Dedifferentiated amniotic fluid mesenchymal stem cell (primary cell): ENCODE results near the gene ABCG1.
"Not testable (repeated sequence)": the region's sequence is repeated elsewhere in the genome, so short reads cannot be mapped to it uniquely, and the experiment has no call there.

ENCODE experiments used
- DNase-seq: peaks from one replicate; pipeline ENCODE4 v3.0.0-alpha.2; 2016; ENCODE audit errors: extremely low spot score

ABCG1 gene

GRCh38 chr21:42291003-42291750 is 72.2 kb downstream of the ABCG1 start:
- no peak for DNase-seq

- no peak for DNase-seq
Measured at GRCh38 chr21:42291751-42292562, 73.0 kb downstream of the ABCG1 start.

DNA sequence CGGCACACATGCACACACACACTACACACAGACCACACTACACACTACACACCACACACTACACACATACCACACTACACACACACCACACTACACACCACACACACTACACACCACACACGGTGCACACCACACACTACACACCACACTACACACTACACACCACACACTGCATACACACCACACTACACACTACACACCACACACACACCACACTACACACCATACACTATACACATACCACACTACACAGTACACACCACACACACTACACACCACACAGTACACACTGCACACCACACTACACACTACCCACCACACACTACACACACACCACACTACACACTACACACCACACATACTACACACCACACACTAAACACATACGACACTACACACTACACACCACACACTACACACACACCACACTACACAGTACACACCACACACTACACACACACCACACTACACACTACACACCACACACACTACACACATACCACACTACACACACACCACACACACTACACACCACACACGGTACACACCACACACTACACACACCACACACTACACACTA is 73.7 kb downstream of the ABCG1 start:
- not testable (repeated sequence) for DNase-seq

GRCh38 chr21:42293649-42294272 is 74.8 kb downstream of the ABCG1 start:
- DNase-seq = no peak

- no peak for DNase-seq
Measured at GRCh38 chr21:42294273-42294880, 75.4 kb downstream of the ABCG1 start.

- DNase-seq = no peak
Measured at GRCh38 chr21:42295845-42296244, 76.9 kb downstream of the ABCG1 start.

DNA sequence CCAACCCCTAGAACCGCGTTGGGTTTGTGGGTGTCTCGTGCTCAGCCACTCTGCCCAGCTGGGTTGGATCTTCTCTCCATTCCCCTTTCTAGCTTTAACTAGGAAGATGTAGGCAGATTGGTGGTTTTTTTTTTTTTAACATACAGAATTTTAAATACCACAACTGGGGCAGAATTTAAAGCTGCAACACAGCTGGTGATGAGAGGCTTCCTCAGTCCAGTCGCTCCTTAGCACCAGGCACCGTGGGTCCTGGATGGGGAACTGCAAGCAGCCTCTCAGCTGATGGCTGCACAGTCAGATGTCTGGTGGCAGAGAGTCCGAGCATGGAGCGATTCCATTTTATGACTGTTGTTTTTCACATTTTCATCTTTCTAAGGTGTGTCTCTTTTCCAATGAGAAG is 77.6 kb downstream of the ABCG1 start:
- DNase-seq = no peak

DNA sequence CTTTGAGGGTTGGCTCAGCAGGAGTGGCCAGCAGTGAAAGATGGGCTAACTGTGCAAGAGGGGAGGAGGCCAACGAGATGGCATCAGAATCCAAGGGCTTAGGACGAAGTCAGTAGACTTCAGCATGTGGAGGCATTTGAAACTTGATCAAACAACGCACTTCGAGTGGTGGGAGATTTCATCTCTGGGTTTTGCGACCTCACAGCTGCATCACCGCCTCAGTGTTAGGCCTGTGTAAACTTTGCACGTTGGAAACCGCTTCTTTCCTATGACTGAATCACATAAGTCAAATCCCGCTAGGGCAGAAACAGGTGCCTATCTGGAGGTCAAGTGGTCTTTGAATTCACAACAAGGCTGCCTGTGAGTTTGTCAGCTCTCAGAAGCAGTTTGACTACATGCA is 78.4 kb downstream of the ABCG1 start:
- DNase-seq = no peak

- DNase-seq = no peak
Measured at GRCh38 chr21:42298237-42298636, 79.3 kb downstream of the ABCG1 start.

GRCh38 chr21:42298657-42299056 is 79.7 kb downstream of the ABCG1 start:
- no peak for DNase-seq

DNA sequence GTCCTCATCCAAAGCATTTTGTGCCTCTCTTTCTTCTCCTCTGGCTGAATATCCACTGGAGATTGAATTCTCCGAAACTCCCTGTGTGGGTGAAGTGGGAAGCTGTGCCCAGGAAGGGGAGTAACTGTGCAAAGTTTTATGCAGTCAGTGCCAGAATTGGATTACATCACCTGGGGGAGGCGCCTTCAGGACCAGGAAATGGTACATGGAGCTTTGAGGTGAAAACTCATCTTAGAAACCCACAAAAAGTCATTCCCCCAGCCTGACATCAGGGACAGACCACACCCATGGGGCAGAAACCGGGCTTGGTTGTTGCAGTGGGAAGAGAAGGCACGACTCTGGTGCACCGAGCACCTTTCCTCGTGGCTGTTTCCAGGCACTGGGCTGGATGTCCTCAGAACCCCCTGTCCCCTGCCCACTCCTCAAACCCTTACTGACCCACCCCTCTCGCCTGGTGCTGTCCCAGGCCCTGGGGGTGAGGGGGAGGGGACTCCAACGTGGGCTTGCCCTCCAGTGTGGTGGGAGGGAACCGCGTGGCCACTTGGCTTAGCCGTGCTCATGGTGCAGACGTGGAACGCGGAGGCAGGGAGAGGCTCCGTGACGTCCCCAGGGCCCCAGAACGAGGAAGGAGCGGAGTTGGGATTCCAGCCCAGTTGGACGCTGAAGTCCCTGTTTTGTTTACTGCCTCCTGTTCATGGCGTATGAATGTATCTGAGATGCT is 80.5 kb downstream of the ABCG1 start:
- no peak for DNase-seq

GRCh38 chr21:42300045-42300583 is 81.2 kb downstream of the ABCG1 start:
- DNase-seq = no peak

- DNase-seq = no peak
Measured at GRCh38 chr21:42300956-42301355, 82.0 kb downstream of the ABCG1 start.

DNA sequence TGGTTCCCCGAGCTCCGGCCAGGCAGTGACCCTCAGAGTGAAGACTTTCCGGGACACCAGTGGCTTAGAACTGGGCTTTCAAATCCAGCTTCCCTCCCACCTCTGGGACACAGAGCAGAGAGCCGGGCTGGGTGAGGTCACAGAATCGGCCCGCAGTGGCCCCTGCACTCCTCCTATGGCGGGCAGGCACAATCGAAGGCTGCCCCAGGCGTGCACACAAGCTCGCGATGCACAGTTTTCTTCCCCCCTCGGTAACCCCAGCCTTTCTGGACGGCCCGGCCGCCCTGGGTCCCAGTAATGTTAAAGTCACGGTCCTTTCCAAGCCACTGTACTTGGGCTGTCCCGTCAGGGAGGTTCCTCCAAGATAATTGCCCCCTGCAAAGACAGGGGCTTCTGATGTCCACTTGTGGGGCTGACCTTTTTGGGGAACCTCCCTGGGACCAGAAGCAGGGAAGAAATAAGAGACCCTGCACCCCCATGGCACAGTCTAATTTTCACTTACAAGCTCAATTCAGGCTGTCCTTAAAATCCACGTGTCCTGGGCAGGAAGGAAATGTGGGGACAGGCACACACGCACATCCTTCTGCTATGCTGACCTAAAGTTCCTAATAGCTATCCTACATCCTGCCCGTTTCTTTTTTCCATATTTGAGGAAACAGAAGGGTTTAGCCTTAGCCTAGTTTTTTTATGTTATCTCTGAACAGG is 82.6 kb downstream of the ABCG1 start:
- no peak for DNase-seq

DNA sequence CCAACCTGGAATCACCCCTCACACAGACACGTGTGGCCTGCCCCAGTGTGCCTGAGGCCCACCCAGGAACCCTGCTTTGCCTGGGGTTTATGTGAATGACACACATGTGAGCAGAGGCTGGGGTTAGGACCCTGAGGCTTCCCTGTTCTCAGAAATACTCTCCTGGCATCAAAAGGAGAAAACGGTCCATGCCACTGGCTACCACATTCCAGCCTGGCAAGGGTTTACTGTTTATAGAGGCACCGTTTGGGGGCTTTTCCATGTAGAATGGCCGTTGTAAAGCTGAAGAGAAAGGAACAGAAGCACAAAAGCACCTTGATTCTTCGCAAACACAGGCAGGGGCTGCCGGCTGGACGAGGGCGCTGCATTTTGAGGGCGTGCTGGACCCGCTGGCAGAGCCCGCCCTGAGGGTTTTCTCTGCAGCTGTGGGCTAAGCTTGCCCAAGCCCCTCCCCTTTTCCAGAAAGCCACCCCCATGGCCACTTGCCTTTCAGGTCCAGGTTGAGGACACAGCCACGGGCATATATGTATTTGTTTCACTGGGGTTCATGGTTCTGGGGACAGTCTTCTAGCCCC is 83.2 kb downstream of the ABCG1 start:
- DNase-seq = no peak

- no peak for DNase-seq
Measured at GRCh38 chr21:42302794-42303193, 83.9 kb downstream of the ABCG1 start.

GRCh38 chr21:42303443-42303842 is 84.5 kb downstream of the ABCG1 start:
- no peak for DNase-seq

DNA sequence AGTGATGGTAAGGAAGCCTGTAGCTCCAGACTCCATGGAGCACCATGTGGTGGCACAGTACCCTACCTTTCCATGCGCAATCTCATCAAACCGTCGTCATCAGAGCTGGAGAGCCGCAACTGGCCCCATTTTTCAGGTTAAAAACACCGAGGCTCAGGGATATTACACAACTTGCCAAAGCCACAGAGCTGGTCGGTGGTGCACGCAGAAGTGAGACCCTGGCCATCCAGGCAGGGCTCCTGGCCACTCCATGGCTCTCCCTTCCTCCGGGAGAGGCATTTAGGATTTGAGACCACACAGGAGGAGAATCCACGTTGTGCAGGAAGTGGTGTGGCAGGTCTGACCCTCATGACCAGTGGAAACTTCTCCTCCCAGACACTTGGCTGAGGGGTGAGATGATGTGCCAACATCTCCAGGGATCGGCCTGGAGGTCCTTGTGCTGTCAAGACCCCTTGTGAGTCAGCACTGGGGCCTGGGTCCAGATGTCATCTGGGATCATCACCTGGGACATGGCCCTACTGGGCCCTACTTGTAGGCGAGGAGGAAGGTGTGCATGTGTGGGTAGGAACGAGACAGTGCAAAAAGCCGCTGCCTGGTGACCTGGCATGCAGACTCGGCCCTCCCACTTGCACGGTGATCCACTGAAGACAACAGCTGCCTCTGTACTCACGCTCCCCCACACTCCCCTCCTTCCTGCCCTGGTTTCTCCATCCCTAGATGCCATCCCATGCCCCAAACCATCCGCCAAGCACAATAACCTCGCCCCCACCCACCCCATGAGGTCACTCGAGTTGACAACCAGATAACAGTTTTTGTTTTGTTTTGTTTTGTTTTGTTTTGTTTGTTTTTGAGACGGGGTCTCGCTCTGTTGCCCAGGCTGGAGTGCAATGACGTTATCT is 85.9 kb downstream of the ABCG1 start:
- DNase-seq = no peak

- no peak for DNase-seq
Measured at GRCh38 chr21:42305707-42306147, 86.8 kb downstream of the ABCG1 start.
